ENCODE measurements around the gene MCM8. TPM values are rescaled to one million over a fixed set of nuclear protein-coding genes. Genes with fewer than 3 reads are reported as not detected.

The MCM8 gene
- total RNA-seq, 4 donors from 2014 or later: 4.6 to 7.4 (median 6.0) TPM

DNA sequence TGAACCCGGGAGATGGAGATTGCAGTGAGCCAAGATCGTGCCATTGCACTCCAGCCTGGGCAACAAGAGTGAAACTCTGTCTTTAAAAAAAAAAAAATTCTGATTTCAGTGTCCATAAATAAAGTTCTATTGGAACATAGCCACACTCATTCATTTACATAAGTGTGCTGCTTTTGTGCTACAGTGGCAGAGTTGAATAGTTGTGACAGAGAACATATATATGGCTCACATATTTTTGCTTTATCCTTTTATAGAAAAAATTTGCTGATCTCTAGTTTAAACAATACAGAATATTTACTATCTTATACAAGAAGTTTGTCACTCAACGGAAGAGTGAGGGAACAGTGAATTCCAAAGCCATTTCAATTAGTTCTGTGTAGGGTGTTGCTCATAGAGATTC lies 18.0 kb downstream of the MCM8 start:
- no peak for ATAC-seq
- H3K4me1 ChIP-seq: no peaks in the 10 kb centered on the region
- 81 to 95% methylated on average over 2 to 3 of the region's 3 CpGs for WGBS, 2 donors (ENCODE audit: low coverage in 1 of 2)

DNA sequence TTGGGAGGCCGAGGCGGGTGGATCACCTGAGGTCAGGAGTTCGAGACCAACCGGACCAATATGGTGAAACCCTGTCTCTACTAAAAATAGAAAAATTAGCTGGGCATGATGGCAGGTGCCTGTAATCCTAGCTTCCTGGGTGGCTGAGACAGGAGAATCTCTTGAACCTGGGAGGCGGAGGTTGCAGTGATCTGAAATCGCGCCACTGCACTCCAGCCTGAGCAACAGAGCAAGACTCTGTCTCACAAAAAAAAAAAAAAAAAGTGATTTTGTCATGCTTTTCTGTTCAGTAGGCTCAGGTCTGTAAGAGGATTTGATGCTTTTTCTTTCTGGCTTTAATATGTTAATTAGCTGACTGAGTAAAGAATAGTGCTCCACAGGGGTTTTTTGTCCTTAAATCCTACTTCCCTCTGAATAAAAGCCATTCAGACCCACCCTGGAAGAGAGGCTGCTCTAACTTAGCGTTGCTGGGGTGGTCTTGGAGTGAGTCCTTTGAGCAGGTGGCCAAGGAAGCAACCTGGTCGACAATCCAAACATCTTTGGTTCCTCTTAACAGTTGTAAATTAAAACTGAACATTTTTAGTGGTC lies 19.0 kb downstream of the MCM8 start:
- Histone ChIP-seq H3K4me3 (no peak overlapping the region), H3K27ac (no peak overlapping the region), H3K9me3 (no peaks in the 10 kb centered on the region), H3K27me3 (no peaks in the 10 kb centered on the region), H3K4me1 (no peaks in the 10 kb centered on the region), H3K36me3 (peaks cover 0 to 56% of the 10 kb centered on the region in 2 donors)
- TF ChIP-seq POLR2AphosphoS5 (IDR thresholded peaks at IDR 0.05) (no peak), EP300 (IDR thresholded peaks at IDR 0.05) (no peak), POLR2A (IDR thresholded peaks at IDR 0.05) (no peak)
- TF ChIP-seq, protein P1, sequence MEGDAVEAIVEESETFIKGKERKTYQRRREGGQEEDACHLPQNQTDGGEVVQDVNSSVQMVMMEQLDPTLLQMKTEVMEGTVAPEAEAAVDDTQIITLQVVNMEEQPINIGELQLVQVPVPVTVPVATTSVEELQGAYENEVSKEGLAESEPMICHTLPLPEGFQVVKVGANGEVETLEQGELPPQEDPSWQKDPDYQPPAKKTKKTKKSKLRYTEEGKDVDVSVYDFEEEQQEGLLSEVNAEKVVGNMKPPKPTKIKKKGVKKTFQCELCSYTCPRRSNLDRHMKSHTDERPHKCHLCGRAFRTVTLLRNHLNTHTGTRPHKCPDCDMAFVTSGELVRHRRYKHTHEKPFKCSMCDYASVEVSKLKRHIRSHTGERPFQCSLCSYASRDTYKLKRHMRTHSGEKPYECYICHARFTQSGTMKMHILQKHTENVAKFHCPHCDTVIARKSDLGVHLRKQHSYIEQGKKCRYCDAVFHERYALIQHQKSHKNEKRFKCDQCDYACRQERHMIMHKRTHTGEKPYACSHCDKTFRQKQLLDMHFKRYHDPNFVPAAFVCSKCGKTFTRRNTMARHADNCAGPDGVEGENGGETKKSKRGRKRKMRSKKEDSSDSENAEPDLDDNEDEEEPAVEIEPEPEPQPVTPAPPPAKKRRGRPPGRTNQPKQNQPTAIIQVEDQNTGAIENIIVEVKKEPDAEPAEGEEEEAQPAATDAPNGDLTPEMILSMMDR (IDR thresholded peaks at IDR 0.05): no peak
- ATAC-seq: no peak
- 65 to 81% methylated on average over 4 to 9 of the region's 9 CpGs for WGBS, 2 donors (ENCODE audit: low coverage in 1 of 2)

More for the DNA sequence above, 18.0 kb downstream of the MCM8 start:
- H3K27ac ChIP-seq: no peak overlapping the region
- H3K4me3 ChIP-seq: no peak overlapping the region
- H3K27me3 ChIP-seq: no peaks in the 10 kb centered on the region
- no peak for TF ChIP-seq POLR2AphosphoS5 (IDR thresholded peaks at IDR 0.05)
- no peak for TF ChIP-seq POLR2A (IDR thresholded peaks at IDR 0.05)
- TF ChIP-seq, protein P1 (IDR thresholded peaks at IDR 0.05): no peak
- no peak for TF ChIP-seq EP300 (IDR thresholded peaks at IDR 0.05)
- peaks cover 0 to 56% of the 10 kb centered on the region in 2 donors for H3K36me3 ChIP-seq
- no peaks in the 10 kb centered on the region for H3K9me3 ChIP-seq

DNA sequence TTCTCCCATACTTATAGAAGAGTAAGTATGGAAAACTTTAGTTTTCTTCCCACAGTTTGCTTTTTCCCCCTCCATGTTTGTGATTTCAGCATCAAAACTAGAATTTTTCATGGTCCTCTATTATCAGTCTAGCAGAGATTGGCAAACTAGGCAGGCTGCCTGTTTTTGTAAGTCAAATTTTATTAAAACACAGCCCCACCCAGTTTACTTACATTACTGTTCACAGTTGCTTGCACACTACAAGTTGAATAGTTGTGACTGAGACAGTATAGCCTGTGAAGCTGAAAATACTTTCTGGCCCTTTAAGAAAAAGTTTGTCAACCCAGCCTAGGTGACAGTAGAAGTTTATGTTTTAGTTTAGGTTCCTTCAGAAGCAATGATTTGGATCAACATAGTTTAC lies 19.5 kb downstream of the MCM8 start:
- H3K36me3 ChIP-seq: peaks cover 0 to 55% of the 10 kb centered on the region in 2 donors
- TF ChIP-seq, protein P1 (IDR thresholded peaks at IDR 0.05): no peak
- no peak for TF ChIP-seq POLR2A (IDR thresholded peaks at IDR 0.05)
- TF ChIP-seq POLR2AphosphoS5 (IDR thresholded peaks at IDR 0.05): no peak
- no peak for TF ChIP-seq EP300 (IDR thresholded peaks at IDR 0.05)
- ATAC-seq: no peak
- no peak overlapping the region for H3K27ac ChIP-seq
- H3K9me3 ChIP-seq: no peaks in the 10 kb centered on the region
- H3K4me1 ChIP-seq: no peaks in the 10 kb centered on the region
- no peaks in the 10 kb centered on the region for H3K27me3 ChIP-seq
- H3K4me3 ChIP-seq: no peak overlapping the region

DNA sequence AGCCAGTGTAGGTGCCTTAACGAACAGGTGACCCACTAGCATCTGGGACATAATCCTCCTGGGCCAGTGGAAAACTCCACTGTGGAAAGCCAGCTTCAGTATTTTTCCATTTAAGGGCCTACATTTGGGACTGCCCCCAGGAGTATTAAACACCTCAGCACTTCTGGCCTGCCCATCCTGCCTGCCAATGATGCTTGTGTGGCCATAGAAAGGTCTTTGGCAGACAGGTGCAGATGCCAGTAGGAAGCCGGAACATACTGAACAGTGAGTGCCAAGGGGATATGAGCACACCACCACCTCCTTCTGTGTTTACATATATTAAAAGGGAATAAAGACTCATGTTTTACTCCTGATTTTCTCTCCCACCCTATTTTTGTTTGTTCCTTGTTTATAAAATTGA lies 19.9 kb downstream of the MCM8 start:
- 87 to 100% methylated on average over 2 of the region's 2 CpGs for WGBS, 2 donors (ENCODE audit: low coverage in 1 of 2)
- Histone ChIP-seq H3K9me3 (no peaks in the 10 kb centered on the region), H3K4me3 (no peak overlapping the region), H3K27me3 (no peaks in the 10 kb centered on the region), H3K4me1 (no peaks in the 10 kb centered on the region), H3K27ac (no peak overlapping the region), H3K36me3 (peaks cover 0 to 51% of the 10 kb centered on the region in 2 donors)
- TF ChIP-seq EP300 (IDR thresholded peaks at IDR 0.05): no peak
- no peak for TF ChIP-seq POLR2A (IDR thresholded peaks at IDR 0.05)
- TF ChIP-seq POLR2AphosphoS5 (IDR thresholded peaks at IDR 0.05): no peak
- TF ChIP-seq, protein P1 (IDR thresholded peaks at IDR 0.05): no peak
- ATAC-seq: no peak

DNA sequence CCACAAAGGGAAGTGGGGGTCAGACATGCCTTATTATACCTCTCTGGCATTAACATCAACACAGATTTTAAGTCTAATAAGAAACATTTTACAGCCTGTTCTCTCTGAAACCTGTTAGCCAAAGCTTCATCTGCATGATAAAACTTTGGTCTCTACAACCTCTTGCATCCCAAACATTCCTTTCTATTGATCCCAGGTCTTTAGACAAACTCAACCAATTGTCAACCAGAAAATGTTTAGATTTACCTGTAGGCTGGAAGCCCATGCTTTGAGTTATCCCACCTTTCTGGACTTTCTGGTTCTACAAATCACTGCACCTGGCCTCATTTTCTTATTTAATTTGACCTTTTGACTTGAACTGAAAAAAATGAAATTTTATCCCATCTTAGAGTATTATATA lies 20.8 kb downstream of the MCM8 start:
- no peaks in the 10 kb centered on the region for H3K4me1 ChIP-seq
- H3K27ac ChIP-seq: no peak overlapping the region
- no peak for ATAC-seq
- no peaks in the 10 kb centered on the region for H3K9me3 ChIP-seq
- no peaks in the 10 kb centered on the region for H3K27me3 ChIP-seq
- H3K36me3 ChIP-seq: peaks cover 0 to 49% of the 10 kb centered on the region in 2 donors
- no peak overlapping the region for H3K4me3 ChIP-seq
- TF ChIP-seq, protein P1 (IDR thresholded peaks at IDR 0.05): no peak
- TF ChIP-seq POLR2AphosphoS5 (IDR thresholded peaks at IDR 0.05): no peak
- TF ChIP-seq POLR2A (IDR thresholded peaks at IDR 0.05): no peak
- TF ChIP-seq EP300 (IDR thresholded peaks at IDR 0.05): no peak

Measured in gastroesophageal sphincter (tissue), 4 donors.